Measurements from ENCODE around the gene PNPLA3. TPM values are rescaled to one million over a fixed set of nuclear protein-coding genes. Genes with fewer than 3 reads are reported as not detected.

Gene PNPLA3
- total RNA-seq, 1 experiment from 2014 or later: 7.3 TPM

DNA sequence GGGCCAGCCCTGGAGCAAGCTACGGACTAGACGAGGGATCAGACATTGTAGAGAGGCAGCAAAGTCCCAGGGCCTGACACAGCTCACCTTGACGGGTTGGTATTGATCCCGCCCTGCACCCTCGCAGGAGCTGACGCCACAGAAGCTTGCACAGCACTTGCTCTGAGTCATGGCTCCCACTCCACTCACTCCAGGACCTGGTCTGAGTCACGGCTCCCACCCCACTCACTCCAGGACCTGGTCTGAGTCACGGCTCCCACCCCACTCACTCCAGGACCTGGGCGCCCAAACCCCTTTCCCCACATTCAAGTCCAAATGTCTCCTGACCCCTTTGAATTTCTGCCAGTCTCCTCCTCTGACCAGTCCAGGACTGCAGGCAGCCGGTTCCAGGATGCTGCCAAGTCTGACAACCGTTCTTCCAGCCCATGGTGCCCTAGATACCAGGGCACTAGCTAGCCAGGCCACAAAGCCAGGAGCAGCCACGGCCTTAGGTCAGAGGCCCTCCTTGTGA, 25.8 kb upstream of the PNPLA3 start:
- peak overlapping the region; percentile 57 for H3K4me2 ChIP-seq (ENCODE audit: low read length)
- ChIA-PET RAD21 (ENCODE audit: low non-redundant PET in 1 of 2, low total read pairs in 2 of 2, uncharacterized antibody in 2 of 2, unreplicated experiment in 2 of 2) (interaction anchor here in 1 of 2 experiments (0.9 kb wide), 1 partner anchor 48 kb away, joined by 3 read pairs; no protein-coding TSS in a partner anchor), CTCF (interaction anchor here (2.1 to 5.4 kb wide), 3 partner anchors 13 to 48 kb away, joined by 7 to 34 read pairs (median 30); no protein-coding TSS in a partner anchor), POLR2A (no interaction called here)
- H3K79me2 ChIP-seq (ENCODE audit: insufficient read depth, low read length): no peaks in the 10 kb centered on the region
- no peak overlapping the region for H3K4me3 ChIP-seq (replicated peaks in 1 of 2; ENCODE audit: low read depth in 1 of 2, low read length in 2 of 2)
- H2AFZ ChIP-seq (ENCODE audit: low read depth, low read length, poor library complexity, severe bottlenecking): peak overlapping the region; percentile 29
- H4K20me1 ChIP-seq (ENCODE audit: insufficient read depth): no peaks in the 10 kb centered on the region
- intact Hi-C loops (cut with micrococcal nuclease): no loop called here
- no peaks in the 10 kb centered on the region for H3K9me3 ChIP-seq (ENCODE audit: control insufficient read depth in 1 of 2, insufficient read depth in 1 of 2, low read depth in 1 of 2, low read length in 2 of 2)
- H3K27me3 ChIP-seq (ENCODE audit: insufficient read depth, low read length): no peaks in the 10 kb centered on the region
- BruUV-seq (replicated peaks): no TSS peak
- peaks cover 2 to 12% of the 10 kb centered on the region in 2 experiments; a peak in 3 of 4 replicates for H3K4me1 ChIP-seq (ENCODE audit: control insufficient read depth in 1 of 2, insufficient read depth in 2 of 2, low read length in 2 of 2)
- H3K36me3 ChIP-seq (ENCODE audit: control insufficient read depth in 1 of 2, insufficient read depth in 2 of 2, low read length in 2 of 2): no peaks in the 10 kb centered on the region
- DNase-seq (ENCODE audit: low read depth, low spot score) (no peak), ATAC-seq (peak; percentile 74)
- no peak overlapping the region for H3K27ac ChIP-seq (ENCODE audit: low read depth, low read length)
- no peaks in the 10 kb centered on the region for H3K9me2 ChIP-seq (ENCODE audit: insufficient read depth)
- H3K9ac ChIP-seq (ENCODE audit: low read length): no peak overlapping the region
- TF ChIP-seq TCF7L2 (IDR thresholded peaks at IDR 0.05; ENCODE audit: borderline replicate concordance, extremely low read depth, insufficient read depth, insufficient read length): no peak
- TF ChIP-seq JUND (IDR thresholded peaks at IDR 0.05): peak; percentile 33; the same call in 1 of the 2 replicates

DNA sequence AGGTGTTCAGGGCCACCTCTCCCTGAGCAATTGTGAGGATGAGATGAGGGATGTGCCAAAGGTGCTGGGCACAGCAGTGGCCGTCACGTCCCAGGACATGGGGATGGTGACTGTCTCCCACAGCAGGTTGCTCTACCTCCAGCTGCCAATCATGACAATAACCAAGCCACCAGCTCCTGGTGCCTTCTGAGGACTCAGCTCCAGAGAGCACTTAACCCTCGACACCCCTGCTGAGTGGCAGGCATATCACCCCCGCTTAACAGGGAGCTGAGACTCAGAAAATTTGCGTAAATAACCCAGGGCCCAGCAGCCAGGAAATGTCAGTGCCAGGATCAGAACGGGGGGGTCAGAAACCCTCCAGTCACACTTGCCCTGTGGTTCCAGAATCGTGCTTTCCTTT, 23.4 kb upstream of the PNPLA3 start:
- H3K4me2 ChIP-seq (ENCODE audit: low read length): no peak overlapping the region
- H3K9me3 ChIP-seq (ENCODE audit: control insufficient read depth in 1 of 2, insufficient read depth in 1 of 2, low read depth in 1 of 2, low read length in 2 of 2): no peaks in the 10 kb centered on the region
- H3K4me1 ChIP-seq (ENCODE audit: control insufficient read depth in 1 of 2, insufficient read depth in 2 of 2, low read length in 2 of 2): peaks cover 2 to 15% of the 10 kb centered on the region in 2 experiments; a peak in 3 of 4 replicates
- H3K4me3 ChIP-seq (replicated peaks in 1 of 2; ENCODE audit: low read depth in 1 of 2, low read length in 2 of 2): no peak overlapping the region
- BruUV-seq (replicated peaks): no TSS peak
- no peak overlapping the region for H2AFZ ChIP-seq (ENCODE audit: low read depth, low read length, poor library complexity, severe bottlenecking)
- CTCF ChIA-PET: interaction anchor here (0.6 to 5.4 kb wide), 5 partner anchors 9 to 1620 kb away, joined by 3 to 34 read pairs (median 3); partner anchors contain the start of gene PNPLA5
- H3K36me3 ChIP-seq (ENCODE audit: control insufficient read depth in 1 of 2, insufficient read depth in 2 of 2, low read length in 2 of 2): no peaks in the 10 kb centered on the region
- H3K79me2 ChIP-seq (ENCODE audit: insufficient read depth, low read length): no peaks in the 10 kb centered on the region
- no peak overlapping the region for H3K9ac ChIP-seq (ENCODE audit: low read length)
- DNase-seq (ENCODE audit: low read depth, low spot score) (no peak), ATAC-seq (no peak)
- H3K27me3 ChIP-seq (ENCODE audit: insufficient read depth, low read length): no peaks in the 10 kb centered on the region
- H3K27ac ChIP-seq (ENCODE audit: low read depth, low read length): no peak overlapping the region
- H4K20me1 ChIP-seq (ENCODE audit: insufficient read depth): no peaks in the 10 kb centered on the region
- intact Hi-C loops (cut with micrococcal nuclease): no loop called here
- RAD21 ChIA-PET (ENCODE audit: low non-redundant PET in 1 of 2, low total read pairs in 2 of 2, uncharacterized antibody in 2 of 2, unreplicated experiment in 2 of 2): no interaction called here
- H3K9me2 ChIP-seq (ENCODE audit: insufficient read depth): no peaks in the 10 kb centered on the region
- TF ChIP-seq POLR2A (IDR thresholded peaks at IDR 0.05; ENCODE audit: borderline replicate concordance, extremely low read depth, insufficient read depth, insufficient read length): no peak
- TF ChIP-seq SP1 (IDR thresholded peaks at IDR 0.05; ENCODE audit: low read depth): no peak
- TF ChIP-seq CEBPB (IDR thresholded peaks at IDR 0.05; ENCODE audit: low read depth): no peak
- no peak for TF ChIP-seq SIN3A (IDR thresholded peaks at IDR 0.05; ENCODE audit: low read depth)
- no peak for TF ChIP-seq CBX3 (IDR thresholded peaks at IDR 0.05; ENCODE audit: low read depth)
- TF ChIP-seq JUND (IDR thresholded peaks at IDR 0.05): no peak
- TF ChIP-seq, protein P1, sequence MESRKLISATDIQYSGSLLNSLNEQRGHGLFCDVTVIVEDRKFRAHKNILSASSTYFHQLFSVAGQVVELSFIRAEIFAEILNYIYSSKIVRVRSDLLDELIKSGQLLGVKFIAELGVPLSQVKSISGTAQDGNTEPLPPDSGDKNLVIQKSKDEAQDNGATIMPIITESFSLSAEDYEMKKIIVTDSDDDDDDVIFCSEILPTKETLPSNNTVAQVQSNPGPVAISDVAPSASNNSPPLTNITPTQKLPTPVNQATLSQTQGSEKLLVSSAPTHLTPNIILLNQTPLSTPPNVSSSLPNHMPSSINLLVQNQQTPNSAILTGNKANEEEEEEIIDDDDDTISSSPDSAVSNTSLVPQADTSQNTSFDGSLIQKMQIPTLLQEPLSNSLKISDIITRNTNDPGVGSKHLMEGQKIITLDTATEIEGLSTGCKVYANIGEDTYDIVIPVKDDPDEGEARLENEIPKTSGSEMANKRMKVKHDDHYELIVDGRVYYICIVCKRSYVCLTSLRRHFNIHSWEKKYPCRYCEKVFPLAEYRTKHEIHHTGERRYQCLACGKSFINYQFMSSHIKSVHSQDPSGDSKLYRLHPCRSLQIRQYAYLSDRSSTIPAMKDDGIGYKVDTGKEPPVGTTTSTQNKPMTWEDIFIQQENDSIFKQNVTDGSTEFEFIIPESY (IDR thresholded peaks at IDR 0.05; ENCODE audit: extremely low read depth, insufficient replicate concordance, low read length): no peak
- TF ChIP-seq, protein P2, sequence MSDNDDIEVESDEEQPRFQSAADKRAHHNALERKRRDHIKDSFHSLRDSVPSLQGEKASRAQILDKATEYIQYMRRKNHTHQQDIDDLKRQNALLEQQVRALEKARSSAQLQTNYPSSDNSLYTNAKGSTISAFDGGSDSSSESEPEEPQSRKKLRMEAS (IDR thresholded peaks at IDR 0.05): no peak
- POLR2A ChIA-PET: interaction anchor here (0.9 kb wide), 1 partner anchor 15 kb away, joined by 6 read pairs; no protein-coding TSS in a partner anchor

Measured in HCT116 (cell line).